ENCODE results near the gene RPP38. TPM values are rescaled to one million over a fixed set of nuclear protein-coding genes. Genes with fewer than 3 reads are reported as not detected.

The RPP38 gene
- polyA plus RNA-seq, 3 donors from 2014 or later = 20.6 to 24.3 (median 22.2) TPM

DNA sequence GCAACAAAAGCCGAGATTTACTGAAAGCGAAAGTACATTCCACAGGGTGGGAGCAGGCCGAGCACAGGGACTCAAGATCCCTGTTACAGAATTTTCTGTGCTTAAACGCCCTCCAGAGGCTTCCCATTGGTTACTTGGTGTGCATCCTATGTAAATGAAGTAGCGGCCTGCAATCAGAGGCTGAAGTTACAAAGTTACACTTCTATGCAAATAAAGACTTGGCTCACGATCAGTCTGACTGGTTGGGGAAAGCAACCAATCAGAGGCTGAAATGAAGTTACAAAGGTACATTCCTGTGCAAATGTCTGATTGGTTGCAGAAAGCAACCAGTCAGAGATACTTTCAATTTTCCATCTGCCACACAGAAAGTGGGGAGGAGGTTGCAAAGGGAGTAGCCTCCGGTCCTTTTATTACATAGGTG lies 12.6 kb upstream of the RPP38 start:
- Mint-ChIP-seq H3K27ac (no peak overlapping the region), H3K36me3 (no peaks in the 10 kb centered on the region), H3K4me3 (peak overlapping the region in 1 of 5 donors; percentile 5), H3K4me1 (no peaks in the 10 kb centered on the region), H3K27me3 (ENCODE audit: low read depth in 3 of 3) (peaks cover 0 to 4% (median 2%) of the 10 kb centered on the region in 3 donors), H3K9me3 (peaks cover 0 to 2% (median 0%) of the 10 kb centered on the region in 6 donors)
- DNase-seq = peak in 1 of 3 donors; percentile 8

DNA sequence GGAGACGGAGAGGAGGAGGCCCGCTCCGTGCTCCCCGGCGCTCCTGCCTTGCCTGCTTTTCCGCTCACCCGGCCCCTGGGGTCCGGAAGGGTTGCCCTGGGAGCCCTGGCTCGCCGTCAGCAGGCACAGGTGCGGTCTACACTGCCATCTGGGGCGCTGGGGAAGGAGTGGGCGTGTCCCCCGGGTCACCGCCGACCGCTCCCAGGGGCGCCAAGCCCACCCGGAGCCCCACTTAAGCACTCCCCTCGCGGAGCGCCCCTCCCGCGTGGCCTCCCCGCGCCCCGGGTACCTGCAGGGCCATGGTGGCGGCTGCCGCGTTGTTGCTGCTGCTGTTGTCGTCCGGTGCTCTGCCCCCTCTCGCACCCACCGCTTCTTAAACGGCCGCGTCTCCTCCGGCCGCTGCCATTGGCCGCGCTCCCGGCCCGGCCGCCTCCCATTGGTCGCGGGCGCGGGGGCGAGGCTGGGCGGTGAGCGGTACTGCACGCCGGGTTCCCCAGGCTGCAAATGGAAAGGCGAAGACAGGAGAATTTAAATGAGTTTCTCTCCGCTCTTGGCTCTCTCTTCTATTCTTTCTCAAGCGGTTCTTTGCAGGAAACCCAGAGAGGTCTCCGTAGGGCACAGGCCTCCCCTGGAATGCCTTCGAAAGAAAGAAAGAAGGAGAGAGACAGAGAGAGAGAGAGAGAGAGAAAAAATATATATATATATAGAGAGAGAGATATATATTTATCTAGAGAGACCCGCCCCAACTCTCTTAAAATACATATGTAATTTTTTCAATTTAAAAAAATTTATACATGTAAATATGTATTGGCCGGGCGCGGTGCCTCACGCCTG lies 8.5 kb upstream of the RPP38 start, which contains the start of gene ACBD7:
Gene ACBD7, minus strand, starts transcription at position 349 of the 834 bp plus-strand sequence. Its CDS starts 48 bp downstream, at position 301.
- Mint-ChIP-seq H3K9me3 (peaks cover 0 to 2% (median 0%) of the 10 kb centered on the region in 6 donors), H3K4me1 (no peaks in the 10 kb centered on the region), H3K27ac (no peak within 1 kb of the TSS)

DNA sequence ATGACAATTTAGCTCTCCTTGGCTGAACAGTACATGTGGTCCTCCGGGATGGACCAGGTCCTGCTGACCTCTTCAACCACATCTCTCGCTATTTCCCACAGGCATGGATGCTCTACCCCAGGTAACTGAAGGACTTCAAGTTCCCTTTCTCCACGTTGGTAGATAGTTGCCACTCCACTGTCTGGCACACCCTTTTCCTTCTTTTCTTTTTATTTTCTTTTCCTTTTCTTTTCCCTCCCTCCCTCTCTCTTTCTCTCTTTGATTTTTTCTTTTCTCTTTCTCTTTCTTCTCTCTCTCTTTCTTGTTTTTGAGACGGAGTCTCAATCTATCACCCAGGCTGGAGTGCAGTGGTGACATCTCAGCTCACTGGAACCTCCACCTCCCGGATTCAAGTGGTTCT lies 5.7 kb upstream of the RPP38 start:
- Mint-ChIP-seq H3K27me3 (ENCODE audit: low read depth in 3 of 3) (peaks cover 0 to 7% (median under 1%) of the 10 kb centered on the region in 3 donors), H3K9me3 (peaks cover 0 to 2% (median 0%) of the 10 kb centered on the region in 6 donors), H3K4me1 (peaks cover 5 to 6% of the 10 kb centered on the region in 2 donors), H3K36me3 (no peaks in the 10 kb centered on the region), H3K4me3 (no peak overlapping the region), H3K27ac (no peak overlapping the region)
- DNase-seq = no peak

More for the DNA sequence above, 8.5 kb upstream of the RPP38 start, which contains the start of gene ACBD7:
- Mint-ChIP-seq H3K4me3 (peak within 1 kb of the TSS; percentile 65 to 78 (median 68)), H3K27me3 (ENCODE audit: low read depth in 3 of 3) (peaks cover 0 to 8% (median 2%) of the 10 kb centered on the region in 3 donors), H3K36me3 (no peaks in the 10 kb centered on the region)
- peak; percentile 80 to 82 (median 80) for DNase-seq

DNA sequence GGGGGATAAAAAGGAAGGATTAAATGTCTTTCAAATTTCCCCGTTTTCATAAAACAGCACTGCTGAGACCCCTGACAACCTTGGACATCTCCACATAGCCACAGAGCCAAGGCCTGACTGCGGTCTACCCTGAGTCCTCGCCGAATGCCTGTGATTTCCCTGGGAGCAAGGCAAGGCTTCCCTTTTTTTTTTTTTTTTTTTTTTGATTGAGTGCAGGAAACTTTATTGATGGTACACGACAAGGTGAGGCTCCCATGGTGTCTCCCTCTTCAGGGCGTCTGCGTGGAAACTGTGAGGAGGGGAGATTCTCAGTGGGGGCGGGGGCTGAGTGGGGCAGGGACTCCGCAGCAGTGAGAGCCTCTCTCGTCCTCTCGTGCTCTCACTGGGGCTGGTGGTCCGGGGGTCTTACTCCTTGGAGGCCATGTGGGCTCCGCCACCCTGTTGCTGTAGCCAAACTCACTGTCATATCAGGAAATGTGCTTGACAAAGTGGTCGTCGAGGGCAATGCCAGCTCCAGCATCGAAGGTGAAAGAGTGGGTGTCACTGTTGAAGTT lies 4.2 kb upstream of the RPP38 start:
- no peaks in the 10 kb centered on the region for H3K36me3 Mint-ChIP-seq
- H3K27ac Mint-ChIP-seq = no peak overlapping the region
- H3K9me3 Mint-ChIP-seq = no peaks in the 10 kb centered on the region
- H3K4me3 Mint-ChIP-seq = no peak overlapping the region
- no peak for DNase-seq
- H3K27me3 Mint-ChIP-seq (ENCODE audit: low read depth in 3 of 3) = peaks cover 10 to 15% (median 15%) of the 10 kb centered on the region in 3 donors
- peaks cover 16 to 17% of the 10 kb centered on the region in 2 donors for H3K4me1 Mint-ChIP-seq

DNA sequence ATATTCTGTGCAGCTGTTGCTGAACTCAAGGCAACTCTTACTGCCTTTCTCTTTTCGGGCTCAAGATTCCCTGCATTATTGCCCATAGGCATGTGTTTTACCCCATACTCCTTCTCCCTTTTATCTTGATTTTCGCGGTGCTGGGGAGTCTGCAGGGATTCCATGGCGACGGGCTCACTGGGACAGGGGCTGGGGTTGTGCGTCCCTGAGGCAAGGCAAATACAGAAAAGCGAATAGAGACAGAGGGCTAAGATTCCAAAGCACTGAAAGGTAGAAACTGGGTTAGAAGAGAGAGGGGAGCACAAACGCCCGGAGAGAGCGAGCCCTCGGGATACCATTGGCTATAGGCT lies 519 bp upstream of the RPP38 start:
- no peak for DNase-seq
- H3K27me3 Mint-ChIP-seq (ENCODE audit: low read depth in 3 of 3) = peaks cover 16 to 20% (median 18%) of the 10 kb centered on the region in 3 donors
- peaks cover 0 to 6% (median 0%) of the 10 kb centered on the region in 3 donors for H3K36me3 Mint-ChIP-seq
- peak overlapping the region; percentile 88 to 99 (median 97) for H3K4me3 Mint-ChIP-seq
- H3K4me1 Mint-ChIP-seq = peaks cover 31 to 43% of the 10 kb centered on the region in 2 donors
- no peaks in the 10 kb centered on the region for H3K9me3 Mint-ChIP-seq
- H3K27ac Mint-ChIP-seq = peak overlapping the region; percentile 74 to 100 (median 92)

DNA sequence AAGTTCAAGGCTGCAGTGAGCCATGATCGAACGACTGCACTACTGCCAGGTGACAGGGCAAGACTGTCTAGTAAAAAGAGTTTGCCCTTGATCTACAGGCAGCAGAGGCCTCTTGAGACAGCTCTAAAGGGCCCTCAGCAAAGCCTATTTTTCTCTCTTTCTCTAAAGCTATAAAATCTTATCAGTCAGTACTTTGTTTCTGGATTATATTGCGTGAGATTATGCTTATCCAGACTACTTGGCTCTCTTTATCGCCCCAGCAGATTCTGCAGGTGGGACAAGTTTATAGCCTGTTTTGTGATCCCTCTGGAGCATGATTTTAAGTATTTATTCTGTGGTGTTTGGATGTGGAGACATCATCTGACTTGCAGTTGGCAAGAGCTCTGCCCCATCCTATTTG lies 2.7 kb downstream of the RPP38 start:
- no peak for DNase-seq
- Mint-ChIP-seq H3K27me3 (ENCODE audit: low read depth in 3 of 3) (peaks cover 16 to 20% (median 16%) of the 10 kb centered on the region in 3 donors), H3K9me3 (no peaks in the 10 kb centered on the region), H3K4me3 (peak overlapping the region in 2 of 5 donors; percentile 23 to 26), H3K4me1 (peaks cover 32 to 43% of the 10 kb centered on the region in 2 donors), H3K27ac (peak overlapping the region in 5 of 6 donors; percentile 62 to 74 (median 64)), H3K36me3 (peaks cover 4 to 19% (median 11%) of the 10 kb centered on the region in 3 donors)

DNA sequence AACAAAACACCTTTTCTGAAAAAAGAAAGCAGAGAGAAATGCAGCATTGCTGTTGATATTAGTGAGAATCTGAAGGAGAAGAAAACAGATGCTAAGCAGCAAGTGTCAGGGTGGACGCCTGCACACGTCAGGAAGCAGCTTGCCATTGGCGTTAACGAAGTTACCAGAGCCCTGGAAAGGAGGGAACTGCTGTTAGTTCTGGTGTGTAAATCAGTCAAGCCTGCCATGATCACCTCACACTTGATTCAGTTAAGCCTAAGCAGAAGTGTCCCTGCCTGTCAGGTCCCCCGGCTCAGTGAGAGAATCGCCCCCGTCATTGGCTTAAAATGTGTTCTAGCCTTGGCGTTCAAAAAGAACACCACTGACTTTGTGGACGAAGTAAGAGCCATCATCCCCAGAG lies 6.4 kb downstream of the RPP38 start:
- H3K4me3 Mint-ChIP-seq = no peak overlapping the region
- H3K27me3 Mint-ChIP-seq (ENCODE audit: low read depth in 3 of 3) = peaks cover 3 to 7% (median 3%) of the 10 kb centered on the region in 3 donors
- peak overlapping the region in 2 of 6 donors; percentile 32 to 50 for H3K27ac Mint-ChIP-seq
- no peak for DNase-seq
- H3K4me1 Mint-ChIP-seq = peaks cover 17 to 29% of the 10 kb centered on the region in 2 donors
- peaks cover 4 to 22% (median 19%) of the 10 kb centered on the region in 3 donors for H3K36me3 Mint-ChIP-seq
- H3K9me3 Mint-ChIP-seq = no peaks in the 10 kb centered on the region

DNA sequence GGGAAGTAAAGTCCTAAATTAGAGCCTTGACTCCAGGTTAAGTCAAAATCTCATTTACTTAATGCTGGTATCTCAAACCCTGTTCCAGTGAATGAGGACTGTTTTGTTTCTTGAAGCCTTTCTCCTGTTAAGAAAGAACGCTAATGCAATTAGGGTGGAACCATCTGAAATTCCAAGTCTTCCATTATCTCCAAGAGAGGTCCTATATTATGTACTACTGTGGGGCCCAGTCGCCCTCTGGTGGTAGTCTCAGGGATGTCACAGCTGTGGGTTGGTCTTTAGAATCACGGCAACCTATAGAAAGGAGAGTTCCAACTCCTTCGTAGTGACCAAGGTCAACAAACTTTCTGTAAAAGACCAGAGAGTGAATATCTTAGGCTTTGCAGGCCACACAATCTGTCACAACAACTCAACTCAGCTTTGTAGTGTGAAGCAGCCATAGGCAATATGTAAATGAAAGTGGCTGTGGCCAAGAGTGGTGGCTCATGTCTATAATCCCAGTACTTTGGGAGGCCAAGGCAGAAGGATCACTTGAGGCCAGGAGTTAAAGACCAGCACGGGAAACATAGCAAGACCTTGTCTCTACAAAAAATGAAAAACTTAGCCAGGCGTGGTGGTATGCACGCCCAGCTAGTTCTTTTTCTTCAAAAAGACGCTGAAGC lies 9.3 kb downstream of the RPP38 start:
- H3K27me3 Mint-ChIP-seq (ENCODE audit: low read depth in 3 of 3) = peaks cover 0 to 3% (median 3%) of the 10 kb centered on the region in 3 donors
- H3K4me3 Mint-ChIP-seq = no peak overlapping the region
- peak overlapping the region; percentile 5 to 76 (median 42) for H3K27ac Mint-ChIP-seq
- H3K36me3 Mint-ChIP-seq = peaks cover 8 to 25% (median 22%) of the 10 kb centered on the region in 3 donors
- H3K9me3 Mint-ChIP-seq = no peaks in the 10 kb centered on the region
- peak; percentile 51 to 56 (median 54) for DNase-seq
- peaks cover 6 to 7% of the 10 kb centered on the region in 2 donors for H3K4me1 Mint-ChIP-seq

DNA sequence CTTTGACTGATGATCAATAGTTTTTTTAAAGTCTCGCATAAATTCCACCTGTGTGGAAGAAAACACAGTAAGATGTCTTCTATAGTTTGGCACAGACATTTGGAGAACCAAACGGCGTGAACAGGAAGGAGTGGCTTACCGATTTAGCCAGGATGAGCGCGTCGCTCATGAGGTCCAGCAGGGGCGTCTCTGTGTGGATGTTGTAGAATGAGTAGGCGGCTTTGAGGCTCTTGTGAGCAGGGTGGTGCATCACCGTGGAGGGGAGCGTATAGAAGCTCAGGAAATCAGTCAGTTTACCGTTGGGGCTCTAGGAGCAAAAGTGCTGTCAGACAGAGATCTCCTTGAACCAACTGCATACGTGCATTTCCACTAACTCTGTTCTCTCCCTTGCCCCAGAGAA lies 15.5 kb downstream of the RPP38 start:
- no peaks in the 10 kb centered on the region for H3K27me3 Mint-ChIP-seq (ENCODE audit: low read depth in 3 of 3)
- H3K4me3 Mint-ChIP-seq = no peak overlapping the region
- no peak overlapping the region for H3K27ac Mint-ChIP-seq
- no peaks in the 10 kb centered on the region for H3K4me1 Mint-ChIP-seq
- H3K36me3 Mint-ChIP-seq = peaks cover 4 to 20% (median 12%) of the 10 kb centered on the region in 3 donors
- DNase-seq = no peak
- no peaks in the 10 kb centered on the region for H3K9me3 Mint-ChIP-seq

DNA sequence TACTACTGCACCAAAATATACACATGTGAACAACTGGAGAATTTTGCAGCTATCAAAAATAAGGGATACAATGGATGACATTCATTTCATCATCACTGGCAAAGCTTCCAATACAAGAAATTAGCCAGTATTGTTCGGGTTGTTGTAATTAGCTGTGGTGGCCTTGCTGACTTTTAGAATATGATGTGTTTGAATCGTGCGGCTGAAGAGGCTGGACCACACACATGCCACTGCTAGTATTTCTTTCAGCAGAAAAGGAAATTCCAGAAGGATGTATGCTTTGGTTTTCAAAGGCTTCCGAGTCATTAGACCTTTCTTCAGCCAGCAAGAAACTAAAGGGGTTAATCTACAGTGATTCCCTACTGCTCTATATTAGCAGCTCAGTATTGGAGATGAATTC lies 16.6 kb downstream of the RPP38 start:
- Mint-ChIP-seq H3K36me3 (peaks cover 4 to 16% (median 9%) of the 10 kb centered on the region in 3 donors), H3K4me1 (no peaks in the 10 kb centered on the region), H3K4me3 (no peak overlapping the region), H3K9me3 (no peaks in the 10 kb centered on the region), H3K27ac (no peak overlapping the region), H3K27me3 (ENCODE audit: low read depth in 3 of 3) (no peaks in the 10 kb centered on the region)
- no peak for DNase-seq

DNA sequence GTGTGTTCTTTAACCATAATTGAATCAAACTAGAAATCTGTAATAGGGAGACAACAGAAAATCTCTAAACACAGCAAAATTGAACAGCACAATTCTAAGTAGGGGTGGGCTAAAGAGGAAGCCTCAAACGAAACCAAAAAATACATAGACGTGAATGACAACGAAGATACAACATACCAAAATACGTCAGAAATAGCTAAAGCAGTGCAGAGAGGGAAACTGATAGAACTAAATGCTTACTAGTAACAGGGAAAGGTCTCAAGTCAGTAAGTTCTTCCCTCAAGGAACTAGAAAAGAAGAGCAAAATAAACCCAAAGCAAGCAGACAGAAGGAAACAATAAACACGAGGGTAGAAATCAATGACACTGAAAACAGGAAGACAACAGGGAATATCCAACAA lies 19.1 kb downstream of the RPP38 start:
- no peak for DNase-seq
- Mint-ChIP-seq H3K27me3 (ENCODE audit: low read depth in 3 of 3) (no peaks in the 10 kb centered on the region), H3K4me1 (no peaks in the 10 kb centered on the region), H3K4me3 (no peak overlapping the region), H3K36me3 (peaks cover 9 to 21% (median 17%) of the 10 kb centered on the region in 3 donors), H3K27ac (no peak overlapping the region), H3K9me3 (no peaks in the 10 kb centered on the region)

DNA sequence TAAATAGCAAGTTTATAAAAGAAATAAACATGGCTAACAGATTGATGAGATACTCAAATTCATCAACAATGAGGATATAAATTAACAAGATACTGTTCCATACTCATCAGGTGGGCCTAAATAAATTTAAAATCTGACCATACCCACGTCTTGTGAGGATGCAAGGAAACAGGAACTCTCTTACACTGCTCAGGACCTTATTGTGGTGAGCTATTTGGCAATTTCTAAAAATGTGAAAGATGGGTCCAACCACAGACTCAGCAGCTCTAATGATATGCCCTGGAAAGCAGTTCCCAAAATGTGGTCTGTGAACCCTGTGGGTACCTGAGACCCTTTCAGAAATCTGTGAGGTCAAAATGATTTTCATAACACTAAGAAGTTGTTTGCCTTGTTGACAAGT lies 21.5 kb downstream of the RPP38 start:
- Mint-ChIP-seq H3K9me3 (no peaks in the 10 kb centered on the region), H3K36me3 (peaks cover 9 to 16% (median 11%) of the 10 kb centered on the region in 3 donors), H3K27me3 (ENCODE audit: low read depth in 3 of 3) (no peaks in the 10 kb centered on the region), H3K4me3 (no peak overlapping the region), H3K4me1 (no peaks in the 10 kb centered on the region), H3K27ac (no peak overlapping the region)
- DNase-seq = no peak

DNA sequence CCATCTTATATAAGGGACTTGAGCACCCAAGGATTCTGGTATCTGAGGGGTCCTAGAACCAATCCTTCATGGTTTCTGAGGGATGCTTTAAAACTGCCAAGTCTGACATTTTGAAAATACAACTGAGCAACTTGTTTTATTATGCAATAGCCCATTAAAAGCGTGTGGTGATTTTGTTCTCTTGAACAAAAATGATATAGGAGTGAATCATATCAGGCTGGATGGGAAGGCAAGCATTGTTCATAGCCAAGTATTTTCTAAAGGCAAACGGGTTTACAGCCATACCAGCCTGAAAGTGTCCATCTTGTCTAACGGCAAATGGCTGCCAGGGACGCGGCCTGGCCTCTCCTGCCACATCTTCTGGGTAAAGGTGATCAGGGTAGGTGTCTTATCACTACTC lies 23.4 kb downstream of the RPP38 start:
- peaks cover 9 to 24% (median 14%) of the 10 kb centered on the region in 3 donors for H3K36me3 Mint-ChIP-seq
- no peaks in the 10 kb centered on the region for H3K27me3 Mint-ChIP-seq (ENCODE audit: low read depth in 3 of 3)
- no peaks in the 10 kb centered on the region for H3K9me3 Mint-ChIP-seq
- H3K27ac Mint-ChIP-seq = no peak overlapping the region
- H3K4me3 Mint-ChIP-seq = no peak overlapping the region
- no peak for DNase-seq
- no peaks in the 10 kb centered on the region for H3K4me1 Mint-ChIP-seq
